Prostate gland (tissue), 2 donors: ENCODE results near the gene NIBAN1.

Experiments
- CTCF ChIP-seq, 4 experiments: fragments of 200-600 bp in 2 of 4; fragments of 450-650 bp in 2 of 4; sonication (generic) in 2 of 4; IDR thresholded peaks; 1 replicate in 3 of 4; 2 replicates in 1 of 4; pipeline ENCODE4 v1.5.1; 2016 to 2019; ENCODE audit warnings: antibody characterized with exemption in 4 of 4, mild to moderate bottlenecking in 2 of 4, moderate library complexity in 2 of 4
- POLR2A ChIP-seq: fragments of 450-650 bp; IDR thresholded peaks from one replicate; pipeline ENCODE4 v1.6.1; 2016; ENCODE audit warnings: antibody characterized with exemption, mild to moderate bottlenecking
- POLR2AphosphoS5 ChIP-seq: sonication (generic); formaldehyde crosslinking; IDR thresholded peaks from one replicate; pipeline ENCODE4 v1.6.1; 2017; ENCODE audit warnings: antibody characterized with exemption

- no peak for TF ChIP-seq CTCF (IDR thresholded peaks at IDR 0.05)
- TF ChIP-seq POLR2A: no peak
- no peak for TF ChIP-seq POLR2AphosphoS5
Observed at GRCh38 chr1:184935920-184936798, 38.1 kb downstream of the NIBAN1 start.
